Measurements from ENCODE around the gene ZNF101.
"Not testable (repeated sequence)": the region's sequence is repeated elsewhere in the genome, so short reads cannot be mapped to it uniquely, and the experiment has no call there.

The ZNF101 gene

DNA sequence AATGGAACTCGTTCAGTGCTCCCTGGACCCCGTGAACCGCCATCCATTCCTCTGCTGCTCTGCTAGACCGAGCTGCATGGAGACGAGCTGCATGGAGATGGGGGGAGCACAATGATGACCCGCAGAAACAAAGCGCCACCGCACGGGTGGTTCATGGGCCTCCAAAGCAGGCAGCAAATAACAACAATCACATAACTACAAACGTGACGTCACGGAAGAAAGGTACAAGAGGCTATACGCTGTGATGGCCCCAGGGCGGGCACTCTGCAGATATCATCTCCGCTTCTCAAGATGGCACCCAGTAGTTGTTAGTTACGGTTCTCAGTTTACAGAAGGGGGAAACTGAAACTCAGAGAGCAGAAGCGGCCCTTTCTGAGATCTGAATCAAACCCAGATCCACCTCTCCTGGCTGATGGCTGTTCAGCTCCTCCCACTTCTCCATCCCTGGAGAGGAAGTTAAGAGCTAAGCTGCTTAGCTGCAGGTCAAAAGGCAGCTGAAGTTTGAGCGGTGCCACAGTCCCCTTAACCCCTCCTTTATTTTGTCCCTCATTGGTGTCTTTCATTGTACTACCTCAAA is 6.9 kb upstream of the ZNF101 start:
- no peak for DNase-seq

DNA sequence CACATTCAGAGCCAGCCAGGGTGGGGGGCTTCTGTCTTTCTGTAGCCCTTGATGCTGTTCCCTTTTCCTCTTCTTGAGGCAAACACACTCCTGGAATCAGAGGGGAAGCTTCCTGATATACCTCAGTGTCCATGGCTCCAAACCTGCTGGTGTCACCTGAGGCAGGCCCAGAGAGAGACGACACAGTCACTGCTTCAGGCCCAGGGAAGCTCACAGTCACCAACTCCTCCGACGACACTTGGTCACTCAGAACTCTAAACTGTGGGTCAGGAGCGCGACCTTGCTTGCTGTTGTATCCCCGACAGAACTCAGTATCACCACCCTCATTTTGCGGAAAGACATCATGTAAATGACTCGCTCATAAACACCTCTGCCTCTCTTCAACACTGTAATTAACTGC is 6.3 kb upstream of the ZNF101 start:
- no peak for DNase-seq

DNA sequence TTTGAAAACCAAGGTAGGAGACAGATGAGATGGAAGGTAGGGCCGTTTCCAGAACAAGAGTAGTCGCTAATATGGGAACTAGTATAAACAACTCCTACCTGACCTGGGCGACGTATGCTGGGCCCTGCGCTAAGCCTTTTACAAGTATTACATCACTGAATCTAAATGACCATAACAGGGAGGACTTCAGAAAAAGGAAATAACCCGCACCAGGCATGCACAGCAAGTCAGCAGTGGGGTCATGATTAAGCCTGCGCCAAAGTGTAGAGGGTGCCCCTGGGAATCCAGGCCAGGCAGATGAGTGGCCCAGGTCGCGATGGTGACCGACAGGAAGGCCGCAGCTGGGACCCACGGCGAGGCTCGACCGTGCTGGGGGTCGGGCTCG is 5.8 kb upstream of the ZNF101 start:
- no peak for DNase-seq

DNA sequence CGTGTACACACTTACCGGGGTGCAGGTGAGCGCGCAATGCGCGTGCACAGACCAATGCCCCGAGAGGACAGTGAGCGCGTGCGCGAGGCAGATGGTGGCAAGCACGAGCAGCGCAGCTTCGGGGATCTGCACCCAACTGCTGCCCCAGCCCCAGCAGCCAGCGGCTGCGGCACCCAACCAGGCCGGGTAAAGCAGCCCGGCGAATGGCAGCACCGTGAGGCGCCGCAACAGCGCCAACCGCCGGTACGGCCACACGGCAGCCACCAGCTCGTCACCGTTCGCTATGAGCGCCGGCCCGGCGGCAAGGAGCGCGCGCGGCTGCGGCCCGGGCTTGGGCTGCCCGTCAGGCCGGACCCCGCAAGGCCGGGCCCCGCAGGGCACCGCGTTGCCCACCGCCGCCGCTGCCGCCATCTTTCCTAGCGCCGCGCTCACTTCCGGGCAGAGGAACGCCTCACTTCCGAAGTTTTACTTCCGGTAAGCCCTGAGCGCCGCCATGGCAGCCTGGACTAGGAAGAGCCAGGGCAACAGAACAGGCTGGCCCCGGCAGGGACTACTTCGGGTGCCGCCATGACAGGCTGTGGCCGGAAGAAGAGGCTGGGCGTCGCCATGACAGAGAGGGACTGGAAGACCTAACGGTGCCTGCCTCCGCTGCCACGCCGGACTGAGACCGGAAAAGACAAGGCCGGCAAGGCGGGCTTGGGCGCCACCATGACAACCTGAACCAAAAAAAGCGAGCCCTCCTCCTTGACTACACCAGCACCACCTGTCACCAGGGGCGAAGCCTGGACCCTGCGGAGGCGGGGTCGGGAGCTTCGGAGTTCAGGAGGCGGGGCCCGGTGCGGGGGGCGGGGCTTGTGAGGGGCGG is 5.2 kb upstream of the ZNF101 start, which contains the start of gene ATP13A1:
Gene ATP13A1, minus strand, starts transcription at position 421 of the 865 bp plus-strand sequence. Its CDS starts 10 bp downstream, at position 411.
- DNase-seq: peak; percentile 98

DNA sequence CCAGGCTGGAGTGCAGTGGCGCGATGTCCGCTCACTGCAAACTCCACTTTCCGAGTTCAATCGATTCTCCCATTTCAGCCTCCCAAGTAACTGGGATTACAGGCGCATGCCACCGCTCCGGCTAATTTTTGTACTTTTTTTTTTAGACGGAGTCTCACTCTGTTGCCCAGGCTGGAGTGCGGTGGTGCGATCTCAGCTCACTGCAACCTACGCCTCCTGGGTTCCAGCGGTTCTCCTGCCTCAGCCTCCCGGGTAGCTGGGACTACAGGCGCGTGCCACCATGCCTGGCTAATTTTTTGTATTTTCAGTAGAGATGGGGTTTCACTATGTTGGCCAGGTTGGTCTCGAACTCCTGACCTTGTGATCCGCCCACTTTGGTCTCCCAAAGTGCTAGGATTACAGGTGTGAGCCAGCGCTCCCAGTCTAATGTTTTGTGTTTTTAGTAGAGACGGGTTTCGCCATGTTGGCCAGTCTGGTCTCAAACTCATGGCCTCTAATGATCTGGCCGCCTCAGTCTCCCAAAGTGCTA is 3.2 kb upstream of the ZNF101 start:
- not testable (repeated sequence) for DNase-seq

DNA sequence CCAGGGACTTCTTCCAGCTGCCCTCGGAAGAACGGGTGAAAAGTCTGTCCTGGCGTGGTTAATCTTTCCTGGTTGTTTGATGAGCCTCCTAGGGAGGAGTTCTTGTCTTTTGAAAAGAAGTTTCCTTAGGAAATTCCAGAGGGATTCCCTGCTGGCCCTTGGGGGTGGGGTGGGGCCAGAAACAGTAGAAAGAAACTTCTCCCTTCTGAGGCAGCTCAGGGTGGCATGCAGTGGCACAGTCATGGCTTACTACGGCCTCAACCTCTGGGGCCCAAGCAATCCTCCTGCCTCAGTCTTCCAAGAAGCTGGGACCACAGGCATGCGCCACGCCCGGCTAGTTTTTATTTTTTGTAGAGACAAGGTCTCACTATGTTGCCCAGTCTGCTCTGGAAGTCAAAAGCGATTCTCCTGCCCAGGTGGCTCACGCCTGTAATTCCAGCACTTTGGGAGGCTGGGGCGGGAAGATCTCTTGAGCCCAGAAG is 1.5 kb downstream of the ZNF101 start:
- DNase-seq: no peak

DNA sequence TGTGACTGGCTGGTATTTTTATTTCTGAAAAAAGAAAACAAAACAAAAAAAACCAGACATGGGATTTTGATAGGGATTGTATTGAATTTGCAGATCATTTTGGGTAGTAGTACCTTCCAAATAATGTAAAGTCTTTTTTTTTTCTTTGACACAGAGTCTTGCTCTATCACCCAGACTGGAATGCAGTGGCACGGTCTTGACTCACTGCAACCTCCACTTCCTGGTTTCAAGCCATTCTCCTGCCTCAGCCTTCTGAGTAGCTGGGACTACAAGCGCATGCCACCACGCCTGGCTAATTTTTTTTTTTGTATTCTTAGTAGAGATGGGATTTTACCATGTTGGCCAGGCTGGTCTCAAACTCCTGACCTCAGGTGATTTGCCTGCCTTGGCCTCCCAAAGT is 4.2 kb downstream of the ZNF101 start:
- DNase-seq: no peak

DNA sequence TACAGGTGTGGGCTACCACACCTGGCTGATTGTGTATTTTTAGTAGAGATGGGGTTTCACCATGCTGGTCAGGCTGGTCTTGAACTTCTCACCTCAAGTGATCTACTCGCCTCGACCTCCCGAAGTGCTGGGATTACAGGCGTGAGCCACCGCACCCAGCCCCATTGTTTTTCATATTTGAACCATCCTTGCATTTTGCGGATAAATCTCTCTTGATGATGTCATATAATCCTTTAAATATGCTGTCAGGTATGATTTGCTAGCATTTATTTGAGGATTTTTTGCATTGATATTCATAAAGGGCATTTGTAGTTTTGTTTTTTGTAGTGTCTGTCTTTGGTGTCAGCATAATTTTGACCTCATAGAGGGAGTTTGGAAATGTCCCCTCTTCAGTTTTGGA is 5.7 kb downstream of the ZNF101 start:
- DNase-seq: no peak

DNA sequence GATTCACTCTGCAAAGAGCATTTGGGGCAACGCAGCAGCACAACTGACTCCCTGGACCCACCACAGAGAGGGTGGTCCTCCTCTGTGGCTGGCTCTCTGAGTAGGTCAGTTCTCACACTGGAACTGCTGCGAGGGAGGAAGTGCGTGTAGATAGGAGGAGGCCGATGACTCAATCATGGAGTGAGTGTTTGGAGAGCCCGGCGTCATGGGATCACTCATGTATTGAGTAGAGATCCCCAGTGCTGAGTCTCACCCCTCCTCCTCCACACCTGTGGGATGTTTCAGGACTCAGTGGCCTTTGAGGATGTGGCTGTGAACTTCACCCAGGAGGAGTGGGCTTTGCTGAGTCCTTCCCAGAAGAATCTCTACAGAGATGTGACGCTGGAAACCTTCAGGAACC is 8.9 kb downstream of the ZNF101 start:
- DNase-seq: no peak

DNA sequence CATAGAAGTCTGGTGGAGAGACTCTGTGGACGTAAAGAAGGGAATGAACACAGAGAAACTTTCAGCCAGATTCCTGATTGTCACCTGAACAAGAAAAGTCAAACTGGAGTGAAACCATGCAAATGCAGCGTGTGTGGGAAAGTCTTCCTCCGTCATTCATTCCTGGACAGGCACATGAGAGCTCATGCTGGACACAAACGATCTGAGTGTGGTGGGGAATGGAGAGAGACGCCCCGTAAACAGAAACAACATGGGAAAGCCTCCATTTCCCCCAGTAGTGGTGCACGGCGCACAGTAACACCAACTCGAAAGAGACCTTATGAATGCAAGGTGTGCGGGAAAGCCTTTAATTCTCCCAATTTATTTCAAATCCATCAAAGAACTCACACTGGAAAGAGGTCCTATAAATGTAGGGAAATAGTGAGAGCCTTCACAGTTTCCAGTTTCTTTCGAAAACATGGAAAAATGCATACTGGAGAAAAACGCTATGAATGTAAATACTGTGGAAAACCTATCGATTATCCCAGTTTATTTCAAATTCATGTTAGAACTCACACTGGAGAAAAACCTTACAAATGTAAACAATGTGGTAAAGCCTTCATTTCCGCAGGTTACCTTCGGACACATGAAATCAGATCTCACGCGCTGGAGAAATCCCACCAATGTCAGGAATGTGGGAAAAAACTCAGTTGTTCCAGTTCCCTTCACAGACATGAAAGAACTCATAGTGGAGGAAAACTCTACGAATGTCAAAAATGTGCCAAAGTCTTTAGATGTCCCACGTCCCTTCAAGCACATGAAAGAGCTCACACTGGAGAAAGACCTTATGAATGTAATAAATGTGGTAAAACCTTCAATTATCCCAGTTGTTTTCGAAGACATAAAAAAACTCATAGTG is 10.8 kb downstream of the ZNF101 start:
- no peak for DNase-seq

DNA sequence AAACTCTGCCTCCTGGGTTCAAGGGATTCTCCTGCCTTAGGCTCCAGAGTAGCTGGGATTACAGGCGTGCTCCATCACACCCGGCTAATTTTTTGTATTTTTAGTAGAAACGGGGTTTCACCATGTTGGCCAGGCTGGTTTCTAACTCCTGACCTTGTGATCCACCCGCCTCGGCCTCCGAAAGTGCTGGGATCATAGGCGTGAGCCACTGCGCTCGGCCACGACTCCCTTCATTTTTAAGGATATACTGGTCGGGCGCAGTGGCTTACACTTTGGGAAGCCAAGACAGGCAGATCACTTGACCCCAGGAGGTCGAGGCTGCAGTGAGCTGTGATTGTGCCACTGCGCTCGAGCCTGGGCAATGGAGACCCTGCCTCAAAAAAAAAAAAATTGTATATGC is 17.5 kb downstream of the ZNF101 start:
- DNase-seq: not testable (repeated sequence)

DNA sequence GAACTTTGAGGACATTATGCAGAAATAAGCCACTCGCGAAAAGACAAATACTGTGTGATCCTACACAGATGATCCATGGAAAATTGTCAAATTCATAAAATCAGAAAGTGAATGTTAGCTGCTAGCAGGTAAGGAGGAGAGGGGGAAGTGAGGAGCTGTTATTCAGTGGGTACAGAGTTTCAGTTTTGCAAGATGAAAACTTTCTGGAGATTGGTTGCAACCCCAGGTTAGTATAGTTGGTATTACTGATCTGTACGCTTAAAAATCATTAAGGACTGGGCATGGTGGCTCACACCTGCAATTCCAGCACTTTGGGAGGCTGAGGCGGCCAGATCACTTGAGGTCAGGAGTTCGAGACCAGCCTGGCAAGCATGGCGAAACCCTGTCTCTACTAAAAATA is 17.9 kb downstream of the ZNF101 start:
- no peak for DNase-seq

DNA sequence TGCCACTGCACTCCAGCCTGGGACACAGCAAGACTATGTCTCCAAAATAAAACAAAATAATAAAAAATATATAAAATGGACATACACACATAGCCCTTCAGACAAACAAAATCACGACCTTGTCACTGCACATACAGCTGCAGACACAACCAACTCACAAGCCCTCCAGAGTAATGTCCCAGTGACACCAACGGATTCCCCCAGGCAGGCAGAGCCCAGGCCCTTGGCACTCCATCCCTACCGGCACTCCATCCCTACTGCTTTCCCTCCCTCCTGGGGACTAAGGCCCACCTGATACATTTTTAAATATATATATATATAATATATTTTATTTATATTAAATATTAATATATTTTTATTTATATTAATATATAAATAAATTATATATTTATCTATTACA is 18.5 kb downstream of the ZNF101 start:
- DNase-seq: no peak

DNA sequence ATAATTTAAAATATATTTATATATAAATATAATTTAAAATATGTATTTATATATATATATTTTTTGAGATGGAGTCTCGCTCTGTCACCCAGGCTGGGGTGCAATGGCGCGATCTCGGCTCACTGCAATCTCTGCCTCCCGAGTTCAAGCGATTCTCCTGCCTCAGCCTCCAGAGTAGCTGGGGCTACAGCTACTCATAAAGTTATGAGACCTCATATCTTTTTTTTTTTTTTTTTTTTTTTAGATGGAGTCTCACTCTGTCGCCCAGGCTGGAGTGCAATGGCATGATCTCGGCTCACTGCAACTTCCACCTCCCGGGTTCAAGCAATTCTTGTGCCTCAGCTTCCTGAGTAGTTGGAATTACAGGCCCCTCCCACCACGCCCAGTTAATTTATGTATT is 20.4 kb downstream of the ZNF101 start:
- not testable (repeated sequence) for DNase-seq

DNA sequence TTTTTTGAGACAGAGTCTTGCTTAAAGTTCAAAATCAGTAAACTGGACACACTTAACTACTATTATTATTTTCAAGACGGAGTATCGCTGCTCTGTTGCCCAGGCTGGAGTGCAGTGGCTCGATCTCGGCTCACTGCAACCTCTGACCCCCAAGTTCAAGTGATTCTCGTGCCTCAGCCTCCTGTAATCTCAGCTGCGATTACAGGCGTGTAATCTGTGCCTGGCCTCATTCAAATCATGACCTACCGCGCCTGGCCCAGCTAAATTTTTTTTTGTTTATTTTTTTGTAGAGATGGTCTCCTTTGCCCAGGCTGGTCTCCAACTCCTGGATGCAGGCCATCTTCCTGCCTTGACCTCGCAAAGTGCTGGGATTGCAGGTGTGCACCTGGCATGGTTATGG is 23.0 kb downstream of the ZNF101 start:
- DNase-seq: no peak

DNA sequence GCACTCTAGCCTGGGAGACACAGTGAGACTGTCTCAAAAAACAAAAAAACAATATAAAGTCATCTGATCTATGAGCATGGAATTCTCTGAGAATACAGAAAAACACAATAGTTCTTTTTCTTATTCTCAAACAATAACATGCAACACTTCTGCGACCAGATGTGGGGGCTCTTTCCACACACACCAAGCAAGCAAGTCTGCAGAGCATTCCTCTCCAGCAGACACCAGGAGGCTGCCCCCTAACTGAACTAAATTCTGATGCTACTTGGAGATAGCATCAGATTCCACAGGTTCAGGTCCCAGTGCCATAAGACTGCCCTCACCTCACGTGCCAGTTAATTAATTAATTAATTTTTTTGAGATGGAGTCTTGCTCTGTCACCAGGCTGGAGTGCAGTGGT is 27.7 kb downstream of the ZNF101 start:
- DNase-seq: no peak

DNA sequence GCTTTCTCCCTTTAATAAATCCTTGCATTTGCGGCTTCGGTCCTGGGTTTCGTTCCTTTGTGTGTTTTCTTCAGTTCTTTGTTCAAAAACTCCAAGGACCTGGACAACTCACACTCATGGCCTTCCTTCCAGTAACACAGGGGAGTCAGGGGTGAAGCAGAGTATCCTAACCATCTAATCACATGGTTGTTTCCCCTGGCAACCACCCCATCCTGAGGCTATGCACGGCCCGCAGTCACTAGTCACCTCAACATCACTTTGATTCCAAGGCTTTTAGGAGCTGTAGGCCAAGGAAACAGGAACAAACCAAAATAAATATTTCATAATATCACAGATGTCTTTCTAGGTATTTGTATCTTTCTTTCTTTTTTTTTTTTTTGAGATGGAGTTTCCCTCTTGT is 28.9 kb downstream of the ZNF101 start:
- DNase-seq: no peak

DNA sequence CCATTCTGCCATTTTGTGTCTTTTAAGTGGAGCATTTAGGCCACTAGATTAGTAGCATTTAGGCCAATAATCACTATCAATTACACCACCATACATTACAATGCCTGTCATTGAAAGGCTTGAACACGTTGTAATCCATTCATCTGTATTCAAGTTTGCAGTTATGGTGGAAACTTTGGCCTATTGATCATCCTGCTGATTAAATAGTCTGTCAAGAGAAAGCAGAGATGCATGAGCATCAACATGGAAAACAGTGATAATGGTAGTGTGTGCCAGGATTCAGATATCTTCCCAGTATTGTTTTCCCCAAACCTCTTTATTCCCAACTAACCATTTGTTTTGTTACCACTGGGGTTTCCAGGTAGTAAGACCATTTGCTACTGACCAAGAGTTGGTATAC is 31.9 kb downstream of the ZNF101 start:
- DNase-seq: not testable (repeated sequence)

DNA sequence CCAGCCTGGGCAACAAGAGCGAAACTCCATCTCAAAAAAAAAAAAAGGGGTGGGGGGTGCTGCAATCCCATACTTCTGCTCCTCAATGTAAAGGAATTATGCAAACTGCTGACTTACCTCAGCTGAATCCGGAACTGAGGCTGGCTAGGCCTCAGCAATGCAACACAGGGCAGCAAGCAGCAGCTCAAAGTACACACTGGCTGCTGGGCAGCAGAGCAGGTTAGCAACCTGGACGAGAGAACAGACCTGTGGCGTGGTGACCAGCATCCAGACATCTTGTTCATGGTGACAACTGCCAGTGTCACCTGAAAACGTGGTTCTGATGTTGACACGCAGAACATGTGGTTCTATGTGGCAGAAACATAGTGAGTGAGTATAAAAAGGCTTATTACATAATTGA is 36.2 kb downstream of the ZNF101 start:
- DNase-seq: no peak

DNA sequence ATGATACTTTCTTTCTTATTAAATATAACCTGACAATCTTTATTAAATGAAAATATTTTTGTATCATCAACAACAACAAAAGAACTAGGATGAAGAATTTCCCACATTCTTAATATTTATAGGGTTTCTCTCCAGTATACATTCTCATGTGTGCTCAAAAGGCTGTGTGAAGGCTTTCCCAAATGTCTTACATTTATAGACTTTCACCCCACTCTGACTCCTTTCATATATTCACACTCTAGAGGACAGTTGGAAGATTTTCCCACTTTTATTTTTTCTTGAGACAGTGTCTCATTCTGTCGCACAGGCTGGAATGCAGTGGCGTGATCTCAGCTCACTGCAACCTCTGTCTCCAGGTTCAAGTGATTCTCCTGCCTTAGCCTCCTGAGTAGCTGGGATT is 41.9 kb downstream of the ZNF101 start:
- no peak for DNase-seq

DNA sequence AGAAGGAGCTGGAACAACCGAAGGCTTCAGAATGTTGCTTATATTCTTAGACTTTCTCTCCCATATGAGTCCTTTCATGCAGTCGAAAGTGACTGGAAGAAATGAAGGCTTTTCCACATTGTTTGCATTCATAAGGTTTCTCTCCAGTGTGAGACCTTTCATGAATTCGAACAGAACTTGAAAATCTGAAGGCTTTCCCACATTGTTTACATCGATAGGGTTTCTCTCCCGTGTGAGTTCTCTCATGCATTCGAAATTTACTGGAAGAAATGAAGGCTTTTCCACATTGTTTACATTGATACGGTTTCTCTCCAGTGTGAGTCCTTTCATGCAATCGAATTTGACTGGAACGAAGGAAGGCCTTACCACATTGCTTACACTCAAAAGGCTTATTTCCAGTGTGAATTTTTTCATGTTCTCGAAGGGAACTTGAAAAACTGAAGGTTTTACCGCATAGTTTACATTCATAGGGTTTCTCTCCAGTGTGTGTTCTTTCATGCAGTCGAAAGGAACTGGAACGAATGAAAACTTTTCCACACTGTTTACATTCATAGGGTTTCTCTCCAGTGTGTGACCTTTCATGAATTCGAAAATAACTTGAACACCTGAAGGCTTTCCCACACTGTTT is 42.8 kb downstream of the ZNF101 start:
- no peak for DNase-seq

DNA sequence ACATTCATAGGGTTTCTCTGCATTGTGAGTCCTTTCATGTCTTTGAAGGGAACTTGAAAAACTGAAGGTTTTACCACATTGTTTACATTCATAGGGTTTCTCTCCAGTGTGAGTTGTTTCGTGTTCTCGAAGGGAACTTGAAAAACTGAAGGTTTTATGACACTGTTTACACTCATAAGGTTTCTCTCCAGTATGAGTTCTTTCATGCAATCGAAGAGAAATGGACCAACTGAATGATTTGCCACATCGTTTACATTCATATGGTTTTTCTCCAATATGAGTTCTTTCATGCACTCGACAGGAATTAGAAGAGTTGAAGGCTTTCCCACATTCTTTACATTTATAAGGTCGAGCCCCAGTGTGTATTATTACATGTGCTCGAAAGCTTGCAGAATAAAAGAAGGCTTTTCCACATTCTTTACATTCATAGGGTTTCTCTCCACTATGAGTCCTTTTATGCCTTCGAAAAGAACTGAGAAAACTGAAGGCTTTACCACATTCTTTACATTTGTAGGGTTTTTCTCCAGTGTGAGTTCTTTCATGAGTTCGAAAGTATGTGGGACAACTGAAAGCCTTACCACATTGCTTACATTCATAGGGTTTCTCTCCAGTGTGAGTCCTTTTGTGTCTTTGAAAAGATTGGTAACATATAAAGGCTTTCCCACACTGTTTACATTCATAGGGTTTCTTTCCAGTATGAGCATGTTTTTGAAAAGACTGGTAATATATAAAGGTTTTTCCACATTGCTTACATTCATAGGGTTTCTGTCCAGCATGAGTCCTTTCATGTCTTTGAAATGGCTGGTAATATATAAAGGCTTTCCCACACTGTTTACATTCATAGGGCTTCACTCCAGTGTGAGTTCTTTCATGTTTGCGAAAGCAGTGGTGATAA is 43.5 kb downstream of the ZNF101 start:
- DNase-seq: no peak

All from KG1 (cell line).